ENCODE data around the gene SP100.
A peak's percentile ranks its signal among the peaks of the same experiment; 100 is the strongest.

The SP100 gene

GRCh38 chr2:230542751-230543150, 126.8 kb downstream of the SP100 start:
- no peak for DNase-seq (ENCODE audit: low read depth)

GRCh38 chr2:230552181-230552580, 136.2 kb downstream of the SP100 start:
- no peak for DNase-seq (ENCODE audit: low read depth)

GRCh38 chr2:230557065-230557464, 141.1 kb downstream of the SP100 start:
- no peak for DNase-seq (ENCODE audit: low read depth)

GRCh38 chr2:230564805-230565779, 149.1 kb downstream of the SP100 start:
- DNase-seq (ENCODE audit: low read depth): no peak

GRCh38 chr2:230569298-230569697, 153.3 kb downstream of the SP100 start:
- no peak for DNase-seq (ENCODE audit: low read depth)

- DNase-seq (ENCODE audit: low read depth): no peak
Measured at GRCh38 chr2:230570987-230571386, 155.0 kb downstream of the SP100 start.

GRCh38 chr2:230575642-230576324, 159.8 kb downstream of the SP100 start:
- DNase-seq (ENCODE audit: low read depth): peak; percentile 56

GRCh38 chr2:230577114-230577513, 161.1 kb downstream of the SP100 start:
- DNase-seq (ENCODE audit: low read depth): no peak

GRCh38 chr2:230578106-230578505, 162.1 kb downstream of the SP100 start:
- no peak for DNase-seq (ENCODE audit: low read depth)

- no peak for DNase-seq (ENCODE audit: low read depth)
Measured at GRCh38 chr2:230582851-230583283, 166.9 kb downstream of the SP100 start.

GRCh38 chr2:230583581-230583980, 167.6 kb downstream of the SP100 start:
- DNase-seq (ENCODE audit: low read depth): no peak

- DNase-seq (ENCODE audit: low read depth): no peak
Measured at GRCh38 chr2:230586328-230586982, 170.5 kb downstream of the SP100 start.

- no peak for DNase-seq (ENCODE audit: low read depth)
Measured at GRCh38 chr2:230589025-230589424, 173.0 kb downstream of the SP100 start.

- no peak for DNase-seq (ENCODE audit: low read depth)
Measured at GRCh38 chr2:230589497-230590015, 173.6 kb downstream of the SP100 start.

- DNase-seq (ENCODE audit: low read depth): no peak
Measured at GRCh38 chr2:230590333-230590732, 174.3 kb downstream of the SP100 start.

GRCh38 chr2:230591850-230592249, 175.8 kb downstream of the SP100 start:
- DNase-seq (ENCODE audit: low read depth): no peak

- no peak for DNase-seq (ENCODE audit: low read depth)
Measured at GRCh38 chr2:230592775-230593174, 176.8 kb downstream of the SP100 start.
